SK-N-SH (cell line): ENCODE data around the gene SCARB1. TPM values are rescaled to one million over a fixed set of nuclear protein-coding genes. Genes with fewer than 3 reads are reported as not detected.

ENCODE experiments used
- CTCF ChIA-PET: fragments of 300-600, 350-600 bp; formaldehyde crosslinking; extraction: SDS; loops from one replicate; lab custom pipeline; 2021; lab: Yijun Ruan, JAX
- POLR2A ChIA-PET: fragments of 350-600 bp; sonication (Branson Sonifier 250); formaldehyde crosslinking; extraction: SDS; loops from one replicate; lab custom pipeline; 2020; ENCODE audit warnings: antibody characterized with exemption, inconsistent platforms; lab: Yijun Ruan, JAX
- DNase-seq: peaks from one replicate; pipeline ENCODE4 v3.0.0; 2012
- H2AFZ ChIP-seq: fragments of 200-600 bp; sonication (generic); 2 replicates; pipeline ENCODE4 v1.8.1; 2016; ENCODE audit warnings: antibody characterized with exemption, mild to moderate bottlenecking, low read depth
- H3F3A ChIP-seq: fragments of 200-600 bp; sonication (generic); replicated peaks from 2 replicates; pipeline ENCODE3; 2016; ENCODE audit warnings: antibody characterized with exemption, mild to moderate bottlenecking; ENCODE audit not compliant: insufficient read depth
- H3K27ac ChIP-seq, 2 experiments: fragments of 200-500 bp in 1 of 2; fragments of 200-600 bp in 1 of 2; sonication (Bioruptor generic) in 1 of 2; sonication (generic), shearing (Covaris generic) in 1 of 2; 2 replicates each; pipeline versions ENCODE4 v1.5.1 to v1.6.1; 2014 to 2016; ENCODE audit warnings: low read depth in 2 of 2, inconsistent platforms in 1 of 2, low read length in 1 of 2, mild to moderate bottlenecking in 1 of 2, mixed read lengths in 1 of 2
- H3K27me3 ChIP-seq: fragments of 200-600 bp; sonication (generic), shearing (Covaris generic); 2 replicates; pipeline ENCODE4 v1.6.1; 2016; ENCODE audit warnings: mixed run types; ENCODE audit not compliant: insufficient read depth
- H3K36me3 ChIP-seq, 2 experiments: fragments of 200-500 bp in 1 of 2; fragments of 200-600 bp in 1 of 2; sonication (Bioruptor generic) in 1 of 2; sonication (generic) in 1 of 2; replicated peaks in 1 of 2; 2 replicates each; pipeline versions ENCODE3 to v1.5.1; 2014 to 2016; ENCODE audit warnings: low read length in 1 of 2, mild to moderate bottlenecking in 1 of 2; ENCODE audit not compliant: insufficient read depth in 2 of 2, control insufficient read depth in 1 of 2
- H3K4me1 ChIP-seq, 2 experiments: fragments of 200-500 bp in 1 of 2; fragments of 200-600 bp in 1 of 2; sonication (Bioruptor generic) in 1 of 2; sonication (generic), shearing (Covaris generic) in 1 of 2; 2 replicates each; pipeline versions ENCODE4 v1.5.1 to v1.6.1; 2014 to 2016; ENCODE audit warnings: low read depth in 1 of 2, low read length in 1 of 2, mixed run types in 1 of 2; ENCODE audit not compliant: insufficient read depth in 2 of 2, control insufficient read depth in 1 of 2
- H3K4me2 ChIP-seq: fragments of 200-600 bp; sonication (generic), shearing (Covaris generic); 2 replicates; pipeline ENCODE4 v1.6.1; 2017; ENCODE audit warnings: mixed run types
- H3K4me3 ChIP-seq, 2 experiments: fragments of 200-500 bp in 1 of 2; fragments of 200-600 bp in 1 of 2; sonication (Bioruptor generic) in 1 of 2; sonication (generic), shearing (Covaris generic) in 1 of 2; 2 replicates each; pipeline versions ENCODE4 v1.5.1 to v1.8.1; 2014 to 2016; ENCODE audit warnings: low read depth in 2 of 2, inconsistent platforms in 1 of 2, low read length in 1 of 2, mild to moderate bottlenecking in 1 of 2, mixed read lengths in 1 of 2, moderate library complexity in 1 of 2
- H3K79me2 ChIP-seq: fragments of 200-600 bp; sonication (generic); 2 replicates; pipeline ENCODE4 v1.8.1; 2017; ENCODE audit warnings: mild to moderate bottlenecking; ENCODE audit not compliant: insufficient read depth
- H3K9ac ChIP-seq: fragments of 200-600 bp; sonication (generic); 2 replicates; pipeline ENCODE4 v1.6.1; 2017; ENCODE audit warnings: mixed run types
- H3K9me2 ChIP-seq: fragments of 200-600 bp; sonication (generic); 2 replicates; pipeline ENCODE4 v1.6.1; 2017; ENCODE audit warnings: mixed run types
- H3K9me3 ChIP-seq: fragments of 200-600 bp; sonication (generic); 2 replicates; pipeline ENCODE4 v1.6.1; 2017; ENCODE audit warnings: mixed run types, mild to moderate bottlenecking, moderate library complexity
- H4K20me1 ChIP-seq: fragments of 200-600 bp; sonication (generic); 2 replicates; pipeline ENCODE4 v1.6.1; 2017; ENCODE audit warnings: mild to moderate bottlenecking, mixed run types; ENCODE audit not compliant: insufficient read depth
- CHD2 ChIP-seq: fragments of 150-350 bp; IDR thresholded peaks from 2 replicates; pipeline ENCODE4 v1.6.1; 2018; ENCODE audit warnings: low read length; ENCODE audit not compliant: partially characterized antibody
- ELF1 ChIP-seq: IDR thresholded peaks from 2 replicates; pipeline ENCODE4 v1.4.0; 2012
- EZH2phosphoT487 ChIP-seq: fragments of 200-600 bp; sonication (generic); IDR thresholded peaks from 2 replicates; pipeline ENCODE4 v1.6.1; 2017; ENCODE audit warnings: low read depth, mixed run types, mild to moderate bottlenecking, antibody characterized with exemption, moderate library complexity, borderline replicate concordance
- FOSL2 ChIP-seq: IDR thresholded peaks from 2 replicates; pipeline ENCODE4 v1.4.0; 2012; ENCODE audit warnings: low read depth, mild to moderate bottlenecking, moderate library complexity, borderline replicate concordance
- POLR2AphosphoS5 ChIP-seq: IDR thresholded peaks from 2 replicates; pipeline ENCODE4 v1.6.1; 2012; ENCODE audit warnings: low read depth, low read length
- RAD21 ChIP-seq: IDR thresholded peaks from 2 replicates; pipeline ENCODE4 v1.6.1; 2012; ENCODE audit warnings: mild to moderate bottlenecking, low read length
- RXRA ChIP-seq: IDR thresholded peaks from 2 replicates; pipeline ENCODE4 v1.4.0; 2012; ENCODE audit warnings: low read depth, mild to moderate bottlenecking, borderline replicate concordance
- SMC3 ChIP-seq: IDR thresholded peaks from 2 replicates; pipeline ENCODE4 v1.6.1; 2012; ENCODE audit warnings: low read depth, low read length, improper control_type of control experiment
- TCF12 ChIP-seq: IDR thresholded peaks from 2 replicates; pipeline ENCODE4 v1.4.0; 2012
- WGBS: methylation state at CpG from one replicate; pipeline ENCODE4 v1.1.6; 2017; ENCODE audit warnings: low lambda C conversion rate; 5-methylcytosine and 5-hydroxymethylcytosine counted together
- polyA plus RNA-seq, 3 experiments: library from polyadenylated mRNA; depleted of rRNA; stranded (reverse); fragments of >200 nt; gene quantifications; 2 replicates each; pipeline ENCODE4 v1.2.3, GENCODE V29; 2012
- TF ChIP-seq, protein P1 (sequence below): IDR thresholded peaks from 2 replicates; pipeline ENCODE4 v1.4.0; 2012; ENCODE audit warnings: low read depth, borderline replicate concordance
- TF ChIP-seq, protein P2 (sequence below): IDR thresholded peaks from 2 replicates; pipeline ENCODE4; 2012
- TF ChIP-seq, protein P3 (sequence below): IDR thresholded peaks from 2 replicates; pipeline ENCODE4 v1.4.0; 2012; ENCODE audit warnings: low read depth, borderline replicate concordance
- TF ChIP-seq, protein P4 (sequence below): fragments of 200-600 bp; sonication (generic); IDR thresholded peaks from 2 replicates; pipeline ENCODE4 v1.6.1; 2017; ENCODE audit warnings: antibody characterized with exemption, mild to moderate bottlenecking, moderate library complexity
- TF ChIP-seq, protein P5 (sequence below): fragments of 150-350 bp; IDR thresholded peaks from 2 replicates; pipeline ENCODE4 v1.6.1; 2016; ENCODE audit warnings: mild to moderate bottlenecking, low read depth, low read length

Gene SCARB1
- polyA plus RNA-seq, 1 of the 3 experiments (the other 2 are of a cell fraction) = 33.0 TPM

DNA sequence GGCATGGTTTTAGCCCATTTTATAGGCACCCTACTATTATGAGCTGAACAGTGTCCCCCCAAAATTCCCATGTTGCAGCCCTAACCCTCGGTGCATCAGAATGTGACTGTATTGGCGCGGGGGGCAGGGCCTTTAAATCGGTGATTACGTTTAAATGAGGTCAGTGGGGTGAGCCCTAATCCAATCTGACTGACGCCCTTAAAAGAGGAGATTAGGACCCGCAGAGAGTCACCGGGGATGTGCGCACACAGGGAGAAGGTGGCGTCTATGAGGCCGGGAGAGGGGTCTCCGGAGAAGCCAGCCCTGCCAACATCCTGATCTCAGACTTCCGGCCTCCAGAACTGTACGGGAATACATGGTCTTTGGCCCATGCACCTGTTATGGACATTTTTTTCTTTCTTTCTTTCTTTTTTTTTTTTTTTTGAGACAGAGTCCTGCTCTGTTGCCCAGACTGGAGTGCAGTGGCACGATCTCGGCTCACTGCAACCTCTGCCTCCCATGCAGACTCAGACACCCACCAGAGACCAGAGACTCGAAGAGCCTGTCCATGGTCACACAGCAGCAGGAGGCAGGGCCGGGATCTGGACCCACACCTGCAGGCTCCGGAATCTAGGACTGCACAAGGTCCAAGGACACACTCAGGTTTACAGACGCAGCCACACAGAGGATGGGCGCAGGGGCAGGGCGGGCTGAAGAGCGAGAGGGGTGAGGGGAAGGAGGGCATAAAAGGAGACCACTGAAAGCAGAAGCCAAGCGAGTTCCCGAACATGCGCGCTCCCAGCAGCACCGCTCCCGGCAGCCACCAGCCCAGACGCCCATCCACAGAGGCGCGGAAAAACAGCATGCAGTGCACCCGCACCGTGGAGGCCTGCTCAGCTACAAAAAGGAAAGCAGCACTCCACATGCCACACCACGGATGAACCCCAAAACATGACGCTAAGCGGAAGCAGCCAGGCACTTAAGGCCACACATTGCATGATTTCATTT lies 19.0 kb downstream of the SCARB1 start:
- POLR2A ChIA-PET = interaction anchor here (0.7 kb wide), 1 partner anchor 17 kb away, joined by 3 read pairs; no protein-coding TSS in a partner anchor
- no peak overlapping the region for H3K4me3 ChIP-seq
- H3F3A ChIP-seq = no peaks in the 10 kb centered on the region
- peaks cover 0 to 56% of the 10 kb centered on the region in 2 experiments; a peak in 2 of 4 replicates for H3K4me1 ChIP-seq
- H3K27ac ChIP-seq = peak overlapping the region in 1 of 2 experiments; percentile 95; a peak in 1 of 4 replicates
- H2AFZ ChIP-seq = no peak overlapping the region
- no peaks in the 10 kb centered on the region for H3K27me3 ChIP-seq
- H4K20me1 ChIP-seq = no peaks in the 10 kb centered on the region
- 92% methylated on average over 37 of the region's 37 CpGs for WGBS
- H3K79me2 ChIP-seq = no peaks in the 10 kb centered on the region
- H3K4me2 ChIP-seq = no peak overlapping the region
- DNase-seq = no peak
- H3K36me3 ChIP-seq = no peaks in the 10 kb centered on the region
- no peaks in the 10 kb centered on the region for H3K9me2 ChIP-seq
- no peak overlapping the region for H3K9ac ChIP-seq
- TF ChIP-seq TCF12 (no peak), ELF1 (no peak), RXRA (no peak), POLR2AphosphoS5 (no peak), EZH2phosphoT487 (no peak), CHD2 (no peak), FOSL2 (no peak), SMC3 (no peak), RAD21 (no peak)
- TF ChIP-seq, protein P1, sequence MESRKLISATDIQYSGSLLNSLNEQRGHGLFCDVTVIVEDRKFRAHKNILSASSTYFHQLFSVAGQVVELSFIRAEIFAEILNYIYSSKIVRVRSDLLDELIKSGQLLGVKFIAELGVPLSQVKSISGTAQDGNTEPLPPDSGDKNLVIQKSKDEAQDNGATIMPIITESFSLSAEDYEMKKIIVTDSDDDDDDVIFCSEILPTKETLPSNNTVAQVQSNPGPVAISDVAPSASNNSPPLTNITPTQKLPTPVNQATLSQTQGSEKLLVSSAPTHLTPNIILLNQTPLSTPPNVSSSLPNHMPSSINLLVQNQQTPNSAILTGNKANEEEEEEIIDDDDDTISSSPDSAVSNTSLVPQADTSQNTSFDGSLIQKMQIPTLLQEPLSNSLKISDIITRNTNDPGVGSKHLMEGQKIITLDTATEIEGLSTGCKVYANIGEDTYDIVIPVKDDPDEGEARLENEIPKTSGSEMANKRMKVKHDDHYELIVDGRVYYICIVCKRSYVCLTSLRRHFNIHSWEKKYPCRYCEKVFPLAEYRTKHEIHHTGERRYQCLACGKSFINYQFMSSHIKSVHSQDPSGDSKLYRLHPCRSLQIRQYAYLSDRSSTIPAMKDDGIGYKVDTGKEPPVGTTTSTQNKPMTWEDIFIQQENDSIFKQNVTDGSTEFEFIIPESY = no peak
- TF ChIP-seq, protein P2, sequence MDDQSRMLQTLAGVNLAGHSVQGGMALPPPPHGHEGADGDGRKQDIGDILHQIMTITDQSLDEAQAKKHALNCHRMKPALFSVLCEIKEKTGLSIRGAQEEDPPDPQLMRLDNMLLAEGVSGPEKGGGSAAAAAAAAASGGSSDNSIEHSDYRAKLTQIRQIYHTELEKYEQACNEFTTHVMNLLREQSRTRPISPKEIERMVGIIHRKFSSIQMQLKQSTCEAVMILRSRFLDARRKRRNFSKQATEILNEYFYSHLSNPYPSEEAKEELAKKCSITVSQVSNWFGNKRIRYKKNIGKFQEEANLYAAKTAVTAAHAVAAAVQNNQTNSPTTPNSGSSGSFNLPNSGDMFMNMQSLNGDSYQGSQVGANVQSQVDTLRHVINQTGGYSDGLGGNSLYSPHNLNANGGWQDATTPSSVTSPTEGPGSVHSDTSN = no peak
- TF ChIP-seq, protein P3, sequence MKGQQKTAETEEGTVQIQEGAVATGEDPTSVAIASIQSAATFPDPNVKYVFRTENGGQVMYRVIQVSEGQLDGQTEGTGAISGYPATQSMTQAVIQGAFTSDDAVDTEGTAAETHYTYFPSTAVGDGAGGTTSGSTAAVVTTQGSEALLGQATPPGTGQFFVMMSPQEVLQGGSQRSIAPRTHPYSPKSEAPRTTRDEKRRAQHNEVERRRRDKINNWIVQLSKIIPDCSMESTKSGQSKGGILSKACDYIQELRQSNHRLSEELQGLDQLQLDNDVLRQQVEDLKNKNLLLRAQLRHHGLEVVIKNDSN = no peak
- TF ChIP-seq, protein P4, sequence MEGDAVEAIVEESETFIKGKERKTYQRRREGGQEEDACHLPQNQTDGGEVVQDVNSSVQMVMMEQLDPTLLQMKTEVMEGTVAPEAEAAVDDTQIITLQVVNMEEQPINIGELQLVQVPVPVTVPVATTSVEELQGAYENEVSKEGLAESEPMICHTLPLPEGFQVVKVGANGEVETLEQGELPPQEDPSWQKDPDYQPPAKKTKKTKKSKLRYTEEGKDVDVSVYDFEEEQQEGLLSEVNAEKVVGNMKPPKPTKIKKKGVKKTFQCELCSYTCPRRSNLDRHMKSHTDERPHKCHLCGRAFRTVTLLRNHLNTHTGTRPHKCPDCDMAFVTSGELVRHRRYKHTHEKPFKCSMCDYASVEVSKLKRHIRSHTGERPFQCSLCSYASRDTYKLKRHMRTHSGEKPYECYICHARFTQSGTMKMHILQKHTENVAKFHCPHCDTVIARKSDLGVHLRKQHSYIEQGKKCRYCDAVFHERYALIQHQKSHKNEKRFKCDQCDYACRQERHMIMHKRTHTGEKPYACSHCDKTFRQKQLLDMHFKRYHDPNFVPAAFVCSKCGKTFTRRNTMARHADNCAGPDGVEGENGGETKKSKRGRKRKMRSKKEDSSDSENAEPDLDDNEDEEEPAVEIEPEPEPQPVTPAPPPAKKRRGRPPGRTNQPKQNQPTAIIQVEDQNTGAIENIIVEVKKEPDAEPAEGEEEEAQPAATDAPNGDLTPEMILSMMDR = no peak
- TF ChIP-seq, protein P5, sequence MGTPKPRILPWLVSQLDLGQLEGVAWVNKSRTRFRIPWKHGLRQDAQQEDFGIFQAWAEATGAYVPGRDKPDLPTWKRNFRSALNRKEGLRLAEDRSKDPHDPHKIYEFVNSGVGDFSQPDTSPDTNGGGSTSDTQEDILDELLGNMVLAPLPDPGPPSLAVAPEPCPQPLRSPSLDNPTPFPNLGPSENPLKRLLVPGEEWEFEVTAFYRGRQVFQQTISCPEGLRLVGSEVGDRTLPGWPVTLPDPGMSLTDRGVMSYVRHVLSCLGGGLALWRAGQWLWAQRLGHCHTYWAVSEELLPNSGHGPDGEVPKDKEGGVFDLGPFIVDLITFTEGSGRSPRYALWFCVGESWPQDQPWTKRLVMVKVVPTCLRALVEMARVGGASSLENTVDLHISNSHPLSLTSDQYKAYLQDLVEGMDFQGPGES = no peak
- TF ChIP-seq, all 33 proteins: peak for 0
- H3K9me3 ChIP-seq = no peaks in the 10 kb centered on the region
- CTCF ChIA-PET = no interaction called here
